Measurements from ENCODE around the gene MID1.
"Not testable (repeated sequence)": the region's sequence is repeated elsewhere in the genome, so short reads cannot be mapped to it uniquely, and the experiment has no call there.

MID1 gene

GRCh38 chrX:10617186-10617998 is 3.0 kb downstream of the MID1 start:
- DNase-seq (ENCODE audit: low read depth in 2 of 2) = no peak

GRCh38 chrX:10615931-10616774 is 4.2 kb downstream of the MID1 start:
- no peak for DNase-seq (ENCODE audit: low read depth in 2 of 2)

- DNase-seq (ENCODE audit: low read depth in 2 of 2) = no peak
Measured at GRCh38 chrX:10612215-10612614, 8.2 kb downstream of the MID1 start.

- no peak for DNase-seq (ENCODE audit: low read depth in 2 of 2)
Measured at GRCh38 chrX:10611441-10612090, 8.8 kb downstream of the MID1 start.

GRCh38 chrX:10608099-10608498 is 12.3 kb downstream of the MID1 start:
- no peak for DNase-seq (ENCODE audit: low read depth in 2 of 2)

- DNase-seq (ENCODE audit: low read depth in 2 of 2) = no peak
Measured at GRCh38 chrX:10607233-10607632, 13.2 kb downstream of the MID1 start.

- DNase-seq (ENCODE audit: low read depth in 2 of 2) = no peak
Measured at GRCh38 chrX:10603612-10604011, 16.8 kb downstream of the MID1 start.

- DNase-seq (ENCODE audit: low read depth in 2 of 2) = no peak
Measured at GRCh38 chrX:10602646-10603045, 17.7 kb downstream of the MID1 start.

- DNase-seq (ENCODE audit: low read depth in 2 of 2) = no peak
Measured at GRCh38 chrX:10600479-10600878, 19.9 kb downstream of the MID1 start.

- no peak for DNase-seq (ENCODE audit: low read depth in 2 of 2)
Measured at GRCh38 chrX:10598540-10598939, 21.8 kb downstream of the MID1 start.

GRCh38 chrX:10597871-10598270 is 22.5 kb downstream of the MID1 start:
- DNase-seq (ENCODE audit: low read depth in 2 of 2) = no peak

- DNase-seq (ENCODE audit: low read depth in 2 of 2) = no peak
Measured at GRCh38 chrX:10591363-10592335, 28.7 kb downstream of the MID1 start.

- DNase-seq (ENCODE audit: low read depth in 2 of 2) = not testable (repeated sequence)
Measured at GRCh38 chrX:10589787-10590186, 30.6 kb downstream of the MID1 start.

GRCh38 chrX:10589098-10589497 is 31.3 kb downstream of the MID1 start:
- no peak for DNase-seq (ENCODE audit: low read depth in 2 of 2)

- not testable (repeated sequence) for DNase-seq (ENCODE audit: low read depth in 2 of 2)
Measured at GRCh38 chrX:10584882-10585281, 35.5 kb downstream of the MID1 start.

GRCh38 chrX:10582945-10583344 is 37.4 kb downstream of the MID1 start:
- DNase-seq (ENCODE audit: low read depth in 2 of 2) = no peak

GRCh38 chrX:10582215-10582733 is 38.1 kb downstream of the MID1 start:
- no peak for DNase-seq (ENCODE audit: low read depth in 2 of 2)

- DNase-seq (ENCODE audit: low read depth in 2 of 2) = no peak
Measured at GRCh38 chrX:10579112-10580011, 41.0 kb downstream of the MID1 start.

GRCh38 chrX:10578527-10578926 is 41.9 kb downstream of the MID1 start:
- no peak for DNase-seq (ENCODE audit: low read depth in 2 of 2)

GRCh38 chrX:10577853-10578252 is 42.5 kb downstream of the MID1 start:
- DNase-seq (ENCODE audit: low read depth in 2 of 2) = no peak

All from stimulated activated CD8-positive, alpha-beta memory T cell treated with anti-CD3 and anti-CD28 coated beads, Interleukin-7, amount 100 ng/mL, for 4 hours (primary cell).